GM08714 (cell line): ENCODE data around the gene TMEM204.

Experiments used
- H3K4me3 ChIP-seq: fragments of 200-500 bp; sonication (Bioruptor generic); 2 replicates; pipeline ENCODE4 v1.5.1; 2014; ENCODE audit warnings: mild to moderate bottlenecking, low read length, inconsistent platforms
- ZNF274 ChIP-seq: IDR thresholded peaks from 2 replicates; pipeline ENCODE4 v1.6.1; 2012; ENCODE audit warnings: mild to moderate bottlenecking, low read depth, low read length

Gene TMEM204

GRCh38 chr16:1534021-1535020, 855 bp downstream of the TMEM204 start:
- H3K4me3 ChIP-seq = peak overlapping the region; percentile 39; the same call in 1 of the 2 replicates
- no peak for TF ChIP-seq ZNF274

DNA sequence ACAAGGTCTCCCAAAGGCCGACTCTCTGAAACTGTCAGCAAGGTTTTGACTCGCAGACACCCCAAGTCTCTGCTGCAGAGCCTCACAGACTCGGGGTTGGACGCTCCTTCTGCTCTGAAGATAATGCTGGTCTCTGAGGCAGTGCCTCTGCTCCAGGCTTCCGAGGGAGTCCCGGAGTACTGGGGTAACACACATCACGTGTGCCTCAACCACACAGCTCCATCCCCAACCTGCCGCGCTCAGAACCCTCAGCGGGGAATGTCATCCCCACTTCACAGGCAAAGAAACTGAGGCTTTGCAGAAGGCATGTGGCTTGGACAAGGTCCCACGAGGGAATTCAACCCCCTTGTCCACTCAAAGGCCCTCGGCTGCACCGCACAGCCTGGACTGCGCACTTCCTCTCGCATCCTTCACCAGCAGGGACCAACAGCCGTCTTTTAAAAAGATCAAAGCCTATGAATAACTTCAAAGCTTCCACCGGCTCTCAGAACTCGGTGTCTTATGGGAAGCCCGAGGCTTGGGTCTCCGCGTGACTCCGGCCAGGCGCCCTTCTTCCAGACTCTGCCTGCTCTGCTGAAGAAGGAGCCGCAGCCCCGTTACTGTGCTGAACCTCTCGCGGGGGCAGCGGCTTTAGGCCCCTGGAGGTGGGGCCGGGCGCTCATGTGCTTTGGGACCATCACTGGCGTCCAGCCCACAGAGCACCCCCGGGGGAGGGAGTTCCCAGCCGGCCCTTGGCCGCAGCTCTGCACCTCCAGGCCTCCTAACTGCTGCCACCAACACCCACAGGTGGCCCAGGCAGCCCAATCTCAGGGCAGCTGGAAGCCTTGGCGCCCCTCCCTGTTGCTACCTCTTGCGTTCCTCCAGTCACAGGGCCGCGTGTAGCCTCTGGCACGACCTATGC, 2.2 kb downstream of the TMEM204 start:
- TF ChIP-seq ZNF274 = no peak
- H3K4me3 ChIP-seq = no peak overlapping the region; the same call in 1 of the 2 replicates

DNA sequence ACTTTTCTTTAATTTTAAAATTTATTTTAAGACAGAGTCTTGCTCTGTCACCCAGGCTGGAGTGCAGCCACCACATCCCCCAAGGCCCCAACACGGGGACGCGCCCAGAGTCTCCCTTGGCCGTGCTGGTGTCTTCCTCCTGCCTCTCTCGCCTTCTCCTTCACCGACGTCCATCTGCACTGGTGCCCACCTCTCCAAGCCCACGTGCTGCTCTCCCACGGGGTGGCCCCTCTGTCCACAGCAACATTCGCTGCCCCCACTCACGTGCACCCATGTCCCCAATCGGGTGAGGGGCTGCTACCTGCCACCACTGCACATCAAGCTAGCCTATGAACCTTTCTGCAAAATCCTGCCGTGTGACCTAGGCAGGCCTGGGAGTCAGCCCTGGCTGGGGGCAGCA, 3.1 kb downstream of the TMEM204 start:
- TF ChIP-seq ZNF274 = no peak
- H3K4me3 ChIP-seq = no peak overlapping the region

GRCh38 chr16:1537138-1537577, 3.7 kb downstream of the TMEM204 start:
- no peak overlapping the region for H3K4me3 ChIP-seq
- no peak for TF ChIP-seq ZNF274

DNA sequence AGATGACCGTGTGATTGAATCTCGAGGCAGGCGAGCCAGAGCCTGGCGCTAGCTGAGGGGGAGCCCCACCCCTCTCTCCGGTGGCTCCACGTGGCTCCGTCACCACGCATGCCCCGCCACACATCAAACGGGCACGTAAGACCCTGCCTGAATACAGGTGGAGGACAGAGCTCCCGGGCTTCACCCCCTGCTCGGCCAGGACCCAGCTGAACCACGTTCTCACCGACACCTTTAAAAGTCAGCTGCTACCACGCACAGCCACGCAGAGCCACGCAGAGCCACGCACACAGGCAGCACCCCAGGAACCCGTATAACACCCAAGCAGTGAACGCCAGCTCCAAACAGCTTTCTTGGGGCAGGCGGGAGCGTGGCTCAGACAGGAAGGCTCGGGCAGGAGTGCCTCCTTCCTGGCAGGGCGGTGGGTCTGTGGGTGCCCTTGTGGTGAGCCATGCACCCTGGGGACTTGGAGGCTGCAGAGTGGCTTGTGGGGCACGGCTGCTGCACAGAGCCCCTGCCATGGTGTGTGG, 4.4 kb downstream of the TMEM204 start:
- no peak overlapping the region for H3K4me3 ChIP-seq
- no peak for TF ChIP-seq ZNF274

- H3K4me3 ChIP-seq = no peak overlapping the region
- no peak for TF ChIP-seq ZNF274
Measured at GRCh38 chr16:1538804-1539520, 5.5 kb downstream of the TMEM204 start.

- H3K4me3 ChIP-seq = no peak overlapping the region
- TF ChIP-seq ZNF274 = no peak
Measured at GRCh38 chr16:1539720-1540555, 6.5 kb downstream of the TMEM204 start.

DNA sequence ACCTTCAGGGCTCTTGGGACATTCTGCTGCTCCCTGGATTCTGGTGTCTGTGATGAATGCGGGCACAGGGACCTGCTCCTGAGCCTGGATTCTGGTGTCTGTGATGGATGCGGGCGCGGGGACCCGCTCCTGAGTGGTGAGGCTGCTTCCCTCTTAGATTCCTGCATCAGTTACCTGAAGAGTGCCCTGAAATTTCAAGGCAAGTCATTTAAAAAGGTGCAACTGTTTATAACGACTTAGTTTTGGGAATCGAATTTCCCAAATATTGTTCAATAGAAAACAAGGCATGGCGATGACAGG, 7.0 kb downstream of the TMEM204 start:
- TF ChIP-seq ZNF274 = no peak
- no peak overlapping the region for H3K4me3 ChIP-seq

DNA sequence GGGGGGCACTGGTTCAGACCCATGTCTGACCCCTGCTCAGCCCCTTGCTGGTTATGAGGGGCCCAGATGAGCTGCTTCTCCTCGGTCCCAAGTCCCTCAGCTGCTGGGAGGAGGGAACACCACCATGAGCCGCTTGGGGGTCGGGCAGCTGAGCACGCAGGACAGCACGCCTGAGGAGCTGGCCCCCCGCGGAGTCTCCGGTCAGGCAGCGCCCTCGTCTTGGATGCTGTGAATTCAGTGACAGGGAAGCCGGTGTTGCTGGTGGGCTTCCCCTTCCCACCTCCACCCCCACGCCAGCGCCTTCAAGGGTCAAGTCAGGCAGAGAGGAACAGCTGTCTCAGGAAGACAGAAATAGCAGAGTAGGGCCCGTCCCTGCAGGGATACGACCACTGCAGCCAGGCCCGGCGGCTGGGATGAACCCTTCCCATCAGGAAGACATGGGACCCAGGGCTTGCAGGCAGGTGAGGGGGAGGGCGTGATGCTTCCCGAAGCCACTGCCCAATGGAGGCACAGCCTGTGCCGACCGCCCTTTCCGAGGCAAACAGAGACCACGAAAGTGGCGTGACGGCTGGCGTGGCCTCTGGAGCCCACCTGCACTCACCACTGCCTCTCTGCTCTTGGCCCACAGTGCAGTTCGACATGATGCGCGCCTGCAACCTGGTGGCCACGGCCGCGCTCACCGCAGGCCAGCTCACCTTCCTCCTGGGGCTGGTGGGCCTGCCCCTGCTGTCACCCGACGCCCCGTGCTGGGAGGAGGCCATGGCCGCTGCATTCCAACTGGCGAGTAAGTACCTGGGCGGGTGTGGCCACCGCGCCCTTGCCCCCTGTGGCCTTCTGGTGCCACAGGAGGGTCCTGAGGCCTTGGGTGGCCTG, 8.1 kb downstream of the TMEM204 start:
- H3K4me3 ChIP-seq = no peak overlapping the region
- TF ChIP-seq ZNF274 = no peak

DNA sequence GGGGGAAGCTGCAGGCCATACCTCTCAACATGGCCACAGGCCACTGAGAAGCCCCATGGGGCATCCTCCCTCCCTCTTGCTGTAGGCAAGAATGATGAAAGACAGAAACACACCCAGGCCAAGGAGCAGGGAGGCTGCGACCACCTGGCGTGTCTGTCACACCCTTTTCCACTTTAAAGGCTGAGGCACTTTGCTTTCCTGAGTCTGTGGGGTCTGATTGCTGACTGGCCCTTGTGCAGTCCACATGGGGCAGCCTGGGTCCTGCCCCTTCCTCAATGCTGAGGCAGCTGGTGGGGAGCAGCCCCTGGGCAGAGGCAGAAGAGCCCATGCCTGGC, 8.7 kb downstream of the TMEM204 start:
- no peak overlapping the region for H3K4me3 ChIP-seq
- TF ChIP-seq ZNF274 = no peak

DNA sequence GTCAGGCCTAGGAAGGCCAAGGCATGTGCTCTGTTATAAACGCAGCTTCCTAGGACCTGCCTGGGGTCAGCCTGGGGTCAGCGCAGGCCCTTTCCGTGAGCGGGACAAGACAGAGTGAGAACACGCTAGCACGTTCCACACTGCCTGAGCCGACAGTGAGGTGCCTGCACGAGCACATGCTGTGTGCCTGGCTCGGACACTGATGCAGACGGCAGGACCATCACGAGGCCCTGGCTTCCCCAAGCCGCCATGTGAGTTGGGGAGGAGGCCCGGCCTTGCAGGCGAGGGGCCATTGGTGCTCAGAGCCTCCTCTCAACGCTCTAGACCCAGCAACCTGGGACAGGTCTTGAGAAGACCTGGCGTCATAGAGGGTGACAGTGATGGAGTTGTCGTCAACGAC, 9.1 kb downstream of the TMEM204 start:
- no peak overlapping the region for H3K4me3 ChIP-seq

GRCh38 chr16:1543085-1543896, 9.8 kb downstream of the TMEM204 start:
- H3K4me3 ChIP-seq = no peak overlapping the region
- TF ChIP-seq ZNF274 = no peak

More for the DNA sequence above, 9.1 kb downstream of the TMEM204 start:
- TF ChIP-seq ZNF274 = no peak
